GM21381 (cell line): ENCODE measurements around the gene MAGEB17.
"Not testable (repeated sequence)": the region's sequence is repeated elsewhere in the genome, so short reads cannot be mapped to it uniquely, and the experiment has no call there.

Experiments used
- ATAC-seq: cut with Tn5 transposase; IDR thresholded peaks from one replicate; pipeline ENCODE4 v1.9.1; 2021; ENCODE audit warnings: mild to moderate bottlenecking, moderate library complexity; ENCODE audit not compliant: unreplicated experiment

The MAGEB17 gene

DNA sequence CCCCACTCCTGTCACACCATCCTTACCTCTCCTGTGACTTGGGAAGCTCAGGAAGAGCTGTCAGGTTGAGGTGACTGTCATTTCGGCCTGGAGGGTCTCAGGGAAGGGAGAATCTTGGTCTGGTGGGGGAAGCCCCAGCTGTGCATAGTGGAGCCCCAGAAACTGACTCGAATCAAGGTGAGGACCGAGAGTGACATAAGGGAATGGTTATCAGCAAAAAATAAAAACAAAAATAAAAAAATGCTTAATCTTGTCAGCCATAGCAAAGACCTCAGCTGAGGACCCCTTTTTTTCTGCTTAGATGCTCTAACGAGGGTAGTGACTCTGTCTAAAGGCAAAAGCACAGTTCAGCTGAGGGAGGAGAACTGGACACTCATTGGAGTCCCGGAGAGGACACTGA lies at the start of gene MAGEB17:
Gene MAGEB17, plus strand, starts transcription at position 301 of the 400 bp plus-strand sequence. CDS start 2,902 bp downstream, outside the sequence.
- ATAC-seq: no peak

- ATAC-seq: peak; percentile 87
These were observed 47.7 kb upstream of the MAGEB17 start for GRCh38 chrX:16119353-16120220.

- ATAC-seq: no peak
These were observed 46.9 kb upstream of the MAGEB17 start for GRCh38 chrX:16120431-16120830.

DNA sequence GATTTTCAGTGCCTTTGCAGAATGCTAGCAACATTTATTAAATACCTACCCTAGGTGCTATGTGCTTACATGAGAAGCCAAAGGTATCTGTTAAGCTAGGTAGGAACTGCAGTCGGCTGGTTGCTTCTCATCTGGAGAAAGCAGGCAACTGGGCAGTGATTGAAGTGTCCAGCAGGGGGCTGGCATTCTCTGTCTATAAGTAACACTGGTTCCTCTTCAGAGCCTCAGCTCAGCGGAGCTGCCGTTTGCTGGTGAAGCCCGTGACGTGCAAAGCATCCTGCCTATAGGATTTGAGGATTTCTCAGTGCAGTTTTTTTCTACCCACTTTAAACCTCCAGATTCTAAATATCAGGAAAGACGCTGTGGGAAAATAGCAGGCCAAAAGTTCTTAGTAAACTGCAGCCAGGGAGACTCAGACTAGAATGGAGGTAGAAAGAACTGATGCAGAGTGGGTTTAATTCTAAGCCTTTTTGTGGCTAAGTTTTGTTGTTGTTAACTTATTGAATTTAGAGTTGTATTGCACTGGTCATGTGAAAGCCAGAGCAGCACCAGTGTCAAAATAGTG lies 44.0 kb upstream of the MAGEB17 start, which contains the start of gene GRPR:
Gene GRPR, plus strand, starts transcription at position 344 of the 565 bp plus-strand sequence. CDS start 389 bp downstream, outside the sequence.
- ATAC-seq: peak; percentile 52

DNA sequence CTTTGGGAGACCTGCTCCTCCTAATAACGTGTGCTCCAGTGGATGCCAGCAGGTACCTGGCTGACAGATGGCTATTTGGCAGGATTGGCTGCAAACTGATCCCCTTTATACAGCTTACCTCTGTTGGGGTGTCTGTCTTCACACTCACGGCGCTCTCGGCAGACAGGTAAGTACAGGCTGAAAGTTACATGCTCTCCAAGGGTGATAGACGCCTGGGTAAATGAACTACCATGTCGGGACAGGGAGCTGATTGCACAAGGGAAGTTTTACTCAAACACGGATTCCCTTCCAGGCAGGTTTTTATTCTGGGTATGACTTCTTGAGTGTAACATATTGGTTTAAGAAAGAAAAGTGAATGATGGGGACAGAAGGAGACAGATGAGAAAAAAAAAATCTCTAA lies 43.1 kb upstream of the MAGEB17 start:
- ATAC-seq: no peak

DNA sequence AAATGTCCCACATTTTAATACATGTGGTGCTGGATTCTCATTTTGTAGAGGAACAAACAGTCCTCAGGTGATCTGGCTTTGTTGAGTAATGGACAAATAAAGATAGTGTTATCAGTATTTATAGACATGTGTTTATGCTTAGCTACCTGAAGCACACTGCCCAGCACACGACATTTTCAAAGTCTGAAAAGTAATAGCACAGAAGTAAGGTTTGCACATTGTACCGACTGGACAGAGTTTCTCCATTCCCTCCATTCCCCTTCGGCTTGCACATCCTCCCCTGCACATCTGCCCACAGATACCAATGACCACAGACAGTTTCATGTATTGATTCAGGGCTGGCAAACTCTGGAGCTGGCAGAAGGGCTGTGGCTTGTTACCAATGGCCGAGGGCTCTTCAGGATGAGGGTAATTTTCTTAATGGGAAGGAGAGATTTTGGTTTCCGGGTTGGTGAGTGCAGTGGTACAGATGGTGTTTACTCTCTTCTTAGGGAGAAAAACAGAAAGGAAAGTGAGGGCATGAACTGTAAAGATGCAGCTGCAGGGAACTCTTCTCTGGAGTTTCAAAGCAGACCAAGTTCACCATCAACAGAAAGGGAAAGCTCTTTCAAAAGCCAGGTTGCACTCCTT lies 41.6 kb upstream of the MAGEB17 start:
- no peak for ATAC-seq

DNA sequence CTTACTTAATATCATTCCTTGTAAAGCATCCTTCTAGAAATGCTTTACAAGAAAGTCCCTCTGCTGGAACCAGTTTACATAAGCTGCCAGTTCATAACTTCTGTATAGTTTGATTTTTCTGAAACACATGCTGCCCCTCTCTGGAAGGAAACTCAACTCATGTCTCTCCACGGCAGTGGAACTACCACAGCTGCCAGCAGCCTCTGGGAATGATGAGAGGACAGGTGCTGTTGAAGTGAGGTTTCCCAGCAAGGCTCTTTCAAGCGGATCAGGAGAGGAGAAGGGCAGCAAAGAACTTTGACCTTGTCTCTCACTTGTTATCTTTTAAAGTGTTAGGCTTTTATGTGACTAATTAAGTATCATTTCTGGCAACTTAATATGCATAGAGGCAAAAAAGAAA lies 36.6 kb upstream of the MAGEB17 start:
- ATAC-seq: no peak

DNA sequence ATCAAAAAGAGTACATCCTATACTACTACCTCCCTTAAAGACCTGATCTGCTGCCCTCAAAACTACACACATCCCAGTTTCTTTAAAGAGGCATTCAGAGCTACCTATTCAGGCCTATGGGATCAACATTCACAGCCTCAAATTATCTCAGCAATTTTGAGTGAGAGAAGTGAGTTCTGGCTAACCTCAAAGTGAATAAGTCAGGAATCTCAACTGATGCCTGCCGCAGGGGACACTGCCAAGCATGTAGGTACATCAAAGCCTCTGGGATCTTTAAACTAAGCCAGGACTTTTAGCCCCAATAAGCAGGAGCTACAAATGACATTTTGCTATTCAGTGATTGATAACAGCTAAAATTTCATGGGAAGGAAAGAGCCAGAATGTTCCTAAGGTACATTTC lies 32.3 kb upstream of the MAGEB17 start:
- ATAC-seq: no peak

- no peak for ATAC-seq
These were observed 31.2 kb upstream of the MAGEB17 start for GRCh38 chrX:16136080-16136479.

- ATAC-seq: peak; percentile 86
These were observed 29.7 kb upstream of the MAGEB17 start for GRCh38 chrX:16137416-16138107.

DNA sequence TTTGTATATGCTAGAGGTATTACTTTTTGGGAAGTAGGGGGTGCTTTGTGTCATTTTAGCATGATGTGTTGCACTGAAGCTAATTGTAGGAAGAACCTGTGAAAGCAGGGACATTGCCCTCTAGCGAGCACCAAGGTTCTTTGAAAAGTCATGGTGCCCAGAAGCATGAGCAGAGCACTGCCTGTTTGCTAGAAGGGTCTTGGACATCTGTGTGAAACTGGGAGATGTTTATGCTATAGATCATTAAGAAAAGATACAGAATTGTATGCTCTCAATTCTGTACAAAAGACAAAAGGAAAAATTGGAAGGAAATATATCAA lies 29.2 kb upstream of the MAGEB17 start:
- ATAC-seq: no peak

DNA sequence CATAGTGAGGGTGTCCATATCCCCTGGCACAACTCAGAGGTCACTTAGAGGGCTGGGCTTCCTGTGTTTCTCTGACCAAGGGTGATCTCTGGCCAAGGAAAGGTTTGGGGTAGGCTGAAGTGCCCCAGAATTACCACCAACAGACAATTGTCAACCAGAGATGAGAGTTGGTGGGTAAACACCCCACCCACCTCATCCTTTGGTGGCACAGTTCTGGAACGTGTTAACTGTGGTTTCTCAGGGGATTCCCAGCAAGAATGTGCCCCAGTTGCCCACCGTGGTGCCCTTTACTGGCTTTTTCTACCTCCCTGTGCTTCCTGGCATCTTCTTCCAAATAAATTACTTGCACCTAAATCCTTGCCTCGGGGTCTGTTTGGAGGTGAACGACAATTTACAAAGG lies 26.8 kb upstream of the MAGEB17 start:
- ATAC-seq: no peak

- ATAC-seq: no peak
These were observed 26.3 kb upstream of the MAGEB17 start for GRCh38 chrX:16140983-16141382.

- no peak for ATAC-seq
These were observed 25.6 kb upstream of the MAGEB17 start for GRCh38 chrX:16141422-16142245.

- no peak for ATAC-seq
These were observed 25.1 kb upstream of the MAGEB17 start for GRCh38 chrX:16142246-16142558.

GRCh38 chrX:16143968-16144367 lies 23.3 kb upstream of the MAGEB17 start:
- ATAC-seq: no peak

DNA sequence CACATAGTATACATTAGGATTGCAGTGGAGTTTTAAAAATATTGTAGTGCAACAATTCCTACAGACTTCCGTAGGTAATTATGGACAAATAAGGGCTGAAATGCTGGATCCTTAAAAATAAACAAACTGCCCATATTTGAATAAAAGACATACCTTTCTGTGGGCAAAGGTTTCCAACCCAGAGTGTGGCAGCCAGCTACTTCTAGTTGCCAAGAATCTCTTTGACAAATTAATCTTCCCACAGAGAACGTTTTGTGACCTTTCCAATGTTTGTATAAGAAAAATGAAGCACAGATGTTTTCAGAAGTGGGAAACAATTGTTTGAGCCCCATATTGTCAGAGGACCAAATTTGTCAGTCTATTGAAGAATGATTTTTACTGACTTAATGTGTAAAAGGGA lies 22.9 kb upstream of the MAGEB17 start:
- no peak for ATAC-seq

DNA sequence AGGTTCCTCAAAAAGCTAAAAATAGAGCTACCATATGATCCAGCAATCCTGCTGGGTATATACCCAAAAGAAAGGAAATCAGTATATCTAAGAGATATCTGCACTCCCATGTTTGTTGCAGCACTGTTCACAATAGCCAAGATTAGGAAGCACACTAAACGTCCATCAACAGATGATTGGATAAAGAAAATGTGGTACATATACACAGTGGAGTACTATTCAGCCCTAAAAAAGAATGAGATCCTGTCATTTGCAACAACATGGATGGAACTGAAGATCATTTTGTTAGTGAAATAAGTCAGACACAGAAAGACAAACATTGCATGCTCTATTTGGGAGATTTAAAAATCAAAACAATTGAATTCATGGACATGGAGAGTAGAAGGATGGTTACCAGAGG lies 22.2 kb upstream of the MAGEB17 start:
- ATAC-seq: not testable (repeated sequence)

GRCh38 chrX:16145656-16146055 lies 21.6 kb upstream of the MAGEB17 start:
- ATAC-seq: no peak

DNA sequence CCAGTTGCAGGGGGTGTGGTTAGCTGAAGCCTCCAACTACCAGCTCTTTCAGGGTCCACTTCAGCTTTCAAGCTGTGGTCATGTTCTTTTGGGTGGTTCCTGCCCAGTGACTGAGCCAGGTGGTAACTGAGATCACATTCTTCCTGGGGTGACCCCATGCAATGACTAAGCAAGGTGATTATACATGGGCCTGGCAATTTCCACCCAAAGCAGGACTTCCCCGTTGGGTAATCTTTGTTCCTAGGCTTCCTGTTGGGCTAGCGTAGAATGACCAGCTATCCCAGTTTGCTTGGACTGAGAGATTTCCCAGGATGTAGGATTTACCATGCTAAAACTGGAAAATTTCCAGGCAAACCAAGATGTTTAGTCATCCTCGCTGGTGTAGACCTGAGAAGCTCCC lies 18.4 kb upstream of the MAGEB17 start:
- ATAC-seq: no peak
